ENCODE measurements around the gene GNG7. TPM values are rescaled to one million over a fixed set of nuclear protein-coding genes. Genes with fewer than 3 reads are reported as not detected.
"Not testable (repeated sequence)": the region's sequence is repeated elsewhere in the genome, so short reads cannot be mapped to it uniquely, and the experiment has no call there.

The GNG7 gene
- total RNA-seq, 1 donor, result 5.1 TPM

- DNase-seq (ENCODE audit: low read depth in 2 of 3, low spot score in 2 of 3), result peak in 1 of 3 donors; percentile 41
Observed at GRCh38 chr19:2625434-2625833, 77.1 kb downstream of the GNG7 start.

GRCh38 chr19:2624537-2625091, 77.9 kb downstream of the GNG7 start:
- DNase-seq (ENCODE audit: low read depth in 2 of 3, low spot score in 2 of 3), result no peak

DNA sequence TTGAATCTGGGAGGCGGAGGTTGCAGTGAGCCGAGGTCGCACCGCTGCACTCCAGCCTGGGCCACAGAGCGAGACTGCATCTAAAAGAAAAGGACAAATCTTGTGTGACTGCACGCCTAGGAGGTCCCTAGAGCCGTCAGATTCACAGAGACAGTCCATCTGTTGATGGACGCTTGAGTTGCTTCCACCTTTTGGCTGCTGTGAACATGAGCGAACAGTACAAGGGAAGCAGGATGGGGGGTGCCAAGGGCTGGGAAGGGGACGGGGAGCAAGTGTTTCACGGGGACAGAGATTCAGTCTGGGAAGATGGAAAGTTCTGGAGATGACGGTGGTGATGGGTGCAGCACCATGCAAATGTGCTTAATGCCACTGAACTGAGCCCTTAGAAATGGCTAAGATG, 78.7 kb downstream of the GNG7 start:
- no peak for DNase-seq (ENCODE audit: low read depth in 2 of 3, low spot score in 2 of 3)

DNA sequence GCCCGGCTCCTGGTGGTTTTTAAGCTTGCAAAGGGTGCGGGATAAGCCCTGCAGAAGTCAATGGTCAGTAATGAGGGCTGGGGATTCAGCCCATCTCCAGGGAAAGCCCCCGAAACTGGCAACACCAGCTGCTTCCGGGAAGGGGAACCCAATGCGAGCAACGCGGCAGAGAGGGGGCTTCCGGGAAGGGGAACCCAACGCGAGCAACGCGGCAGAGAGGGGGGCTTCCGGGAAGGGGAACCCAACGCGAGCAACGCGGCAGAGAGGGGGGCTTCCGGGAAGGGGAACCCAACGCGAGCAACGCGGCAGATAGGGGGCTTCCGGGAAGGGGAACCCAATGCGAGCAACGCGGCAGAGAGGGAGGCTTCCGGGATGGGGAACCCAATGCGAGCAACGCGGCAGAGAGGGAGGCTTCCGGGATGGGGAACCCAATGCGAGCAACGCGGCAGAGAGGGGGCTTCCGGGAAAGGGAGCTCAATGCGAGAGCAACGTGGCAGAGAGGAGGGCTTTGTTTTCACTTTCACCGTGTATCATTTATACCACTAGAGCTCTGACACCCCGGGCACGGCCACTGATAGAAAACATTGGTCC, 80.0 kb downstream of the GNG7 start:
- DNase-seq (ENCODE audit: low read depth in 2 of 3, low spot score in 2 of 3), result peak in 1 of 3 donors; percentile 32

- no peak for DNase-seq (ENCODE audit: low read depth in 2 of 3, low spot score in 2 of 3)
Observed at GRCh38 chr19:2619076-2619475, 83.4 kb downstream of the GNG7 start.

- DNase-seq (ENCODE audit: low read depth in 2 of 3, low spot score in 2 of 3), result peak in 2 of 3 donors; percentile 87 to 91
Observed at GRCh38 chr19:2618611-2619010, 83.9 kb downstream of the GNG7 start.

DNA sequence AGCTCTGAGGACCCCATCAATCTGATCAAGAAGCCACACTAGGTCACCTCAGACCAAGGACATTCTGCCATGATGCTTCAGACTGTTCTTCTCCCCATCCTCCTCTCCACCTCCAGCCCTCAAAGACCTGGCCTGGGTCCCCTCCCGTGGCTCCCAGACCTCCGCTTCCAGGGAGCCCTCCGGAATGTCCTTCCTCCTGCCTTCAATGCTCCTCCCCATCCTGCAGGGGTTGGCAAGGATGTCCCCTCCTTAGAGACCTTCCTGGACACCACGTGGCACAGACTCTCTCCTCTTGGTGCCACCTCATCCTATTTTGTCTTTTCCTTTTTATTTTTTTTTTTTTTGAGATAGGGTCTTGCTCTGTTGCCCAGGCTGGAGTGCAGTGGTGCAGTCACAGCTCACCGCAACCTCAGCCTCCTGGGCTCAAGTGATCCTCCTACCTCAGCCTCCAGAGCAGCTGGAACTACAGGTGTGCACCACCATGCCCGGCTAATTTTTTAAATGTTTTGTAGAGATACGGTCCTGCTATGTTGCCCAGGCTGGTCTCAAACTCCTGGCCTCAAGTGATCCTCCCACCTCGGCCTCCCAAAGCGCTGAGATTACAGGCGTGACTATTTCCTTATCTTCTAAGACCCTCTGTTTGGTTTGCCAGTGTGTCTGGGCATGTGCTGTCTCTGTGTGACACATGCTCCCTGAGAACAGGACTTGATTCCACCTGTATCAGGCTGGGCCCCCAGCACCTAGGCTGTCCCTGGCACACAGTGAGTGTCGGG, 84.9 kb downstream of the GNG7 start:
- DNase-seq (ENCODE audit: low read depth in 2 of 3, low spot score in 2 of 3), result no peak

DNA sequence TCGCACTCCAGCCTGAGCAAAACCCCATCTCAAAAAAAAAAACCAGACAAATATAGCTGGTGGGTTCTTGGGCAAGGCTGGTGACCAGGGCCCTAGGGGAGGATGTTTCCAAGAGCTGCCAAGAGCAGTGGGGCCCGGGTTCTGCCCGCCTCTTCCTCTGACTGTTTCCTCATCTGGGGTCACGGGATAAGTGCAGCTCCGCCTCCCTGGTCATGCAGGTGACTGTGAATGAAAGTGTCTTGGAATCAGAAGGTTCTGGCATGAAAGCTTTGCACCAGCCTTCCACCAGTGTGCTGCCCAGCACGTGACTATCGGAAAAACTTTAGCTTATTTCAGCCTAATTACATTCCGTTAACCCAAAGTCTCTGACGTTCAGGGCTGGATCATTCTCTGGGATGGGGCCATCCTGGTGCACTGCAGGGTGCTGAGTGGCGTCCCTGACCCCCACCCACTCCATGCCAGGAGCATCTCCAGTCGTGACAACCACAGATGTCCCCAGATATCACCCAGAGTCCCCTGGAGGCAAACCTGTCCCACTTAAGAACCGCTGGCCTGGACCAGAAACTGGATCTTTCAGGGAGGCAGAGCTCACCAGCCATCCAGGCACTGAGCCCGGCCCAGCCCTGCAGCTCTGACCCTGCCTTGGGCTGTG, 85.6 kb downstream of the GNG7 start:
- DNase-seq (ENCODE audit: low read depth in 2 of 3, low spot score in 2 of 3), result peak in 2 of 3 donors; percentile 75 to 81

GRCh38 chr19:2615782-2616181, 86.7 kb downstream of the GNG7 start:
- no peak for DNase-seq (ENCODE audit: low read depth in 2 of 3, low spot score in 2 of 3)

- DNase-seq (ENCODE audit: low read depth in 2 of 3, low spot score in 2 of 3), result peak in 2 of 3 donors; percentile 59 to 62
Observed at GRCh38 chr19:2613507-2614295, 88.8 kb downstream of the GNG7 start.

GRCh38 chr19:2612619-2613249, 89.8 kb downstream of the GNG7 start:
- no peak for DNase-seq (ENCODE audit: low read depth in 2 of 3, low spot score in 2 of 3)

GRCh38 chr19:2611483-2612464, 90.7 kb downstream of the GNG7 start:
- DNase-seq (ENCODE audit: low read depth in 2 of 3, low spot score in 2 of 3), result no peak

DNA sequence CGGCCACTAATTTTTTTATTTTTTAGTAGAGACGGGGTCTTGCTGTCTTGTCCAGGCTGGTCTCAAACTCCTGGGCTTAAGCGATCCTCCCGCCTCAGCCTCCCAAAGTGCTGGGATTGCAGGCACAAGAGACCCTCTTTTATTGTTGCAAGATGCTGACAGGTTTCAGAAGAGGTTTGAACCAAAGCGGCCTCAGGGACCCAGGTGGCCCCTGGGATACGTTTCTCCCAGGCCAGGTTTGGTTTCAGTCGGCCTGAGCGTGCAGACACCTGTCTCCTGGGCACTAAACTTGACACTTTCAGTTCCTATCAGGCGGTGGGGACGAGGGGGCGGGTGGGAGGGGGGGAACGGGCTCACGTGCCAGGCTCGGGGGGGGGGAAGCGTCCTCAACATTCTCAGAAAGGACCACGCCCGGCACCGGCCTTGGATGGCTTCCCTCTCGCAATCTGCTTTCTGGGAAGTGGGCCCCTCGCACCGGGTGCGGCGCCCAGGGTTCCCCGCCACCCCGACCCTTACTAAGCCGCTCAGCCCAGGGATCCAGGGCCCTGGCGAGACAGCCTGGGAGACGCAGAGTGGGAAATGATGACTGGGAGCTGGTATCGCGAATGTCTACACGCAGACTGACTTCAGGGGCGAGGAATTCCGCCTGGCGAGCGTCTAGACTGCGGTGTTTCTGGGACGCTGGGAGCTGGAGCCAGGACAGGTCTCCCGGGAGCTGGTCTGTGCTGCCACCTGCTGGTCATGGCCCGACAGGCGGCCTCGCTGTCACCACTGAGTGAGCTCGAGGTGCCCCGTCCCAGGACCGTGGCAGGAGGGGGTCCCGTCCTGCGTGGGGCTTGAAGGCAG, 91.6 kb downstream of the GNG7 start:
- peak; percentile 73 to 77 (median 74) for DNase-seq (ENCODE audit: low read depth in 2 of 3, low spot score in 2 of 3)

GRCh38 chr19:2609389-2610116, 92.9 kb downstream of the GNG7 start:
- DNase-seq (ENCODE audit: low read depth in 2 of 3, low spot score in 2 of 3), result no peak

- not testable (repeated sequence) for DNase-seq (ENCODE audit: low read depth in 2 of 3, low spot score in 2 of 3)
Observed at GRCh38 chr19:2609034-2609388, 93.5 kb downstream of the GNG7 start.

DNA sequence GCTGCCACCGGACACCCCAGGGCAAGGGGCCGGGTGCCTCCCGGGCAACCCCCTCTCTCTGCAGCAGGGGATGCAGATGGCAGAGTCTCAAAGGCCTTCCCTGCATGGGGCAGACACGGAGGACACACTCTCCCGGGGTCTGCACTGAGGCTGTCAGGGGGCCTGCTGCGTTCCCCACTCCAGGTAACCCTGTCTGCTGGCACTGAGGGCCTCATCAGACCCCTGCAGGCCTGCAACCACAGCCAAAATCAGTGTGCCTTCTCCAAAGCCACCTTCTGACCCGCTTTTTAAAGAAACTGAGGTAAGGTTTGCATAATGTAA, 93.9 kb downstream of the GNG7 start:
- no peak for DNase-seq (ENCODE audit: low read depth in 2 of 3, low spot score in 2 of 3)

DNA sequence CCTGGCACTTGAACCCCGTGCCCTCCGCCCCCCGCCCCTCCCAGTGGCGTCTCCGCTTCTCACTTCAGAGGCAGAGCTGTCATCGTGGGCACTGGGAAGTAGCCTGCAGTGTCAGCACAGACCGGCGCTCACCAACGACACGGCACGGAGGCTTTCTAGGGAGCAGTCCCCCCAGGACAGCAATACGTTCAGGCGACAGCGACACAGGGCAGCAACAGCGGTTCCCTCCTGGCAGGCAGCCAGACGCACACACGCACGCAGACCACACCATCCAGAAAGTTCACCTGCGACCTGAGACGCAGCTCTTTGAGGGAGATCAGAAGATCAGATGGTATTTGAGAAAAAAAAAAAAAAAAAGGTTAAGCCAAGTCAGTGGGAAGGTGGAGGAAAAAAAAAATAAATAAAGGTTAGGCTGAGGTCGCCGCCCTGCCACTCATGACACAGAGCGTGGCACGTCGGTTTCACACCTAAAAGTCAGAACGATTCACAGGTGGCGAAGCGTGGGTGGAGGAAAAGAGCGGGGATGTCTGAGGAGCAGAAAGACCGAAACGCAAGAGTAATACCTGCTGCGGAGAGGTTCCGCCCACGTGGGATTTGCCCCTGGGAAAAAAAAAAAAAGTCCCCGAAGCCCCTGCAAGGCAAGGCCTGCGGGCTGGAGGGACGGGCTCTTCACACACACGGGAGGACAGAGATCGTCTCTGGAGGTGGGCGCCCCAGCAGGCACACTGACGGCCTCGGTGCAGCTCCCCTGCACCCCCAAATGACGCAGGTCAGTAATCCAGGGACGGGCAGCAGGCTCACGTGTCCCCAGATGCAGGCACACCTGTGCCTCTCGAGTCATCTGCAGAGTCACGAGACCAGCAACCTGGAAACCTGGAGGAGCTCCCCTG, 94.5 kb downstream of the GNG7 start:
- peak in 1 of 3 donors; percentile 65 for DNase-seq (ENCODE audit: low read depth in 2 of 3, low spot score in 2 of 3)
